Posterior cingulate gyrus (tissue), 11 donors: Measurements from ENCODE around the gene COL25A1.
"Not testable (repeated sequence)": the region's sequence is repeated elsewhere in the genome, so short reads cannot be mapped to it uniquely, and the experiment has no call there.

Experiments
- DNase-seq, 10 donors: peaks; one replicate each; pipeline versions ENCODE4 v3.0.0 to v3.0.0-alpha.2; 2020 to 2021; ENCODE audit warnings: mixed read lengths in 3 of 10
- intact Hi-C: fragments of 100-400 bp; cut with DNase I; formaldehyde crosslinking; loops from one replicate; pipeline ENCODE4 v1.15.1; 2023

Gene COL25A1

GRCh38 chr4:109076709-109077108 is 225.7 kb downstream of the COL25A1 start:
- intact Hi-C loops, result not testable (repeated sequence)

GRCh38 chr4:109075621-109076020 is 226.8 kb downstream of the COL25A1 start:
- DNase-seq, result no peak
- intact Hi-C loops, result no loop called here

More at GRCh38 chr4:109076709-109077108, 225.7 kb downstream of the COL25A1 start:
- not testable (repeated sequence) for DNase-seq

- intact Hi-C loops, result no loop called here
- no peak for DNase-seq
Observed at GRCh38 chr4:109072595-109072994, 229.9 kb downstream of the COL25A1 start.

- intact Hi-C loops, result not testable (repeated sequence)
Observed at GRCh38 chr4:109070677-109071076, 231.8 kb downstream of the COL25A1 start.

GRCh38 chr4:109067508-109068235 is 234.8 kb downstream of the COL25A1 start:
- DNase-seq, result no peak
- intact Hi-C loops, result no loop called here

More at GRCh38 chr4:109070677-109071076, 231.8 kb downstream of the COL25A1 start:
- not testable (repeated sequence) for DNase-seq

GRCh38 chr4:109065006-109065405 is 237.5 kb downstream of the COL25A1 start:
- DNase-seq, result no peak
- intact Hi-C loops, result no loop called here

- intact Hi-C loops, result no loop called here
- no peak for DNase-seq
Observed at GRCh38 chr4:109053257-109053656, 249.2 kb downstream of the COL25A1 start.

- DNase-seq, result no peak
- intact Hi-C loops, result no loop called here
Observed at GRCh38 chr4:109052821-109053220, 249.6 kb downstream of the COL25A1 start.

GRCh38 chr4:109051054-109051453 is 251.4 kb downstream of the COL25A1 start:
- intact Hi-C loops, result no loop called here
- DNase-seq, result no peak

- intact Hi-C loops, result no loop called here
- DNase-seq, result no peak
Observed at GRCh38 chr4:109049926-109050325, 252.5 kb downstream of the COL25A1 start.

GRCh38 chr4:109046471-109047201 is 255.8 kb downstream of the COL25A1 start:
- no peak for DNase-seq
- intact Hi-C loops, result no loop called here

- intact Hi-C loops, result no loop called here
- no peak for DNase-seq
Observed at GRCh38 chr4:109044431-109044830, 258.0 kb downstream of the COL25A1 start.

- intact Hi-C loops, result no loop called here
- no peak for DNase-seq
Observed at GRCh38 chr4:109043286-109043685, 259.2 kb downstream of the COL25A1 start.

- intact Hi-C loops, result no loop called here
- DNase-seq, result no peak
Observed at GRCh38 chr4:109041463-109042360, 260.7 kb downstream of the COL25A1 start.

- no peak for DNase-seq
- intact Hi-C loops, result no loop called here
Observed at GRCh38 chr4:109040441-109040840, 262.0 kb downstream of the COL25A1 start.

GRCh38 chr4:109037026-109037425 is 265.4 kb downstream of the COL25A1 start:
- intact Hi-C loops, result no loop called here

GRCh38 chr4:109033993-109034392 is 268.5 kb downstream of the COL25A1 start:
- intact Hi-C loops, result no loop called here

More at GRCh38 chr4:109037026-109037425, 265.4 kb downstream of the COL25A1 start:
- DNase-seq, result no peak

GRCh38 chr4:109032671-109033070 is 269.8 kb downstream of the COL25A1 start:
- intact Hi-C loops, result no loop called here
- no peak for DNase-seq

More at GRCh38 chr4:109033993-109034392, 268.5 kb downstream of the COL25A1 start:
- no peak for DNase-seq

GRCh38 chr4:109029987-109030386 is 272.5 kb downstream of the COL25A1 start:
- intact Hi-C loops, result no loop called here
- DNase-seq, result no peak

GRCh38 chr4:109027016-109027500 is 275.4 kb downstream of the COL25A1 start:
- intact Hi-C loops, result no loop called here
- DNase-seq, result no peak

- intact Hi-C loops, result no loop called here
- no peak for DNase-seq
Observed at GRCh38 chr4:109026588-109026987, 275.9 kb downstream of the COL25A1 start.
